Cardiac muscle cell (in vitro differentiated cells and primary cell): Measurements from ENCODE around the gene YARS2. TPM values are rescaled to one million over a fixed set of nuclear protein-coding genes. Genes with fewer than 3 reads are reported as not detected.

Experiments used
- DNase-seq, 2 donors: peaks; one replicate each; pipeline versions ENCODE4 v3.0.0 to v3.0.0-alpha.2; 2010 to 2017; ENCODE audit warnings: low read depth in 1 of 2, low spot score in 1 of 2
- H3K27ac ChIP-seq: fragments of 200-600 bp; sonication (generic); 2 replicates; pipeline ENCODE4 v1.5.1; 2016
- H3K27me3 ChIP-seq: fragments of 200-600 bp; sonication (generic); 2 replicates; pipeline ENCODE4 v1.6.0; 2016; ENCODE audit warnings: control low read depth
- H3K36me3 ChIP-seq: fragments of 200-600 bp; sonication (generic); 2 replicates; pipeline ENCODE4 v1.5.1; 2016; ENCODE audit warnings: control low read depth
- H3K4me1 ChIP-seq: fragments of 200-600 bp; sonication (generic); 2 replicates; pipeline ENCODE4 v1.8.1; 2017; ENCODE audit warnings: low read depth, mild to moderate bottlenecking, mixed run types
- H3K4me3 ChIP-seq: fragments of 200-600 bp; sonication (generic); 2 replicates; pipeline ENCODE4 v1.5.1; 2016; ENCODE audit warnings: mild to moderate bottlenecking
- H3K9me3 ChIP-seq: fragments of 200-600 bp; sonication (generic); 2 replicates; pipeline ENCODE4 v1.5.1; 2017; ENCODE audit warnings: low read depth, mild to moderate bottlenecking, control low read depth
- polyA plus RNA-seq: library from polyadenylated mRNA; unstranded; fragments of >200 nt; fragmentation: Nextera tagmentation; extraction: Ambion mirVana; gene quantifications from 2 replicates; pipeline ENCODE4 v1.2.1, GENCODE V29; 2016
- total RNA-seq: library from RNA; depleted of rRNA; stranded (reverse); fragments of >200 nt; gene quantifications from 2 replicates; pipeline ENCODE4 v1.2.3, GENCODE V29; 2016
- TF ChIP-seq, protein P1 (sequence below): IDR thresholded peaks from 2 replicates; pipeline ENCODE4 v1.5.1; 2012; ENCODE audit warnings: low read depth, mild to moderate bottlenecking, low read length

The YARS2 gene
- total and polyA plus RNA-seq, 2 experiments from 2014 or later, result 33.4 to 39.9 TPM

DNA sequence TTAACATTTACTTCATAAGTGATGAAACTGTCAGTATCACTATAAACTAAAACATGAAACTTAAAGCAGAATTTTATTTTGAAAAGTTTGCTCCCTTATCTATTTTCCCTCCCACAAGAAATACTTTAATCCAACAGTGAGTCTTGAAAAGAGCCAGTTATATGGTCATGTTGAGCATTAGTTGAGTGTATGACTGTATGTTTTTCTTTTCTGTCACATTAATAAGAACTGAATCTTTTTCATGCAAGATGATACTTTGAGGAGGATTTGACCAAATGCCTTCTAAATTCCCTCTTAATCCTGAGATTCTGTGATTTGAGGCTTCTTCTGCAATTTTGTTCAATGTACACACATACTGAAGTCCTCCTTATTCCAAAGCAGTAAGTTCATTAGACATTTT, 33.7 kb upstream of the YARS2 start:
- Histone ChIP-seq H3K36me3 (peaks cover 48% of the 10 kb centered on the region), H3K27ac (peak overlapping the region; percentile 69), H3K9me3 (no peaks in the 10 kb centered on the region), H3K27me3 (no peaks in the 10 kb centered on the region), H3K4me1 (no peaks in the 10 kb centered on the region), H3K4me3 (no peak overlapping the region)
- DNase-seq, result no peak
- TF ChIP-seq, protein P1, sequence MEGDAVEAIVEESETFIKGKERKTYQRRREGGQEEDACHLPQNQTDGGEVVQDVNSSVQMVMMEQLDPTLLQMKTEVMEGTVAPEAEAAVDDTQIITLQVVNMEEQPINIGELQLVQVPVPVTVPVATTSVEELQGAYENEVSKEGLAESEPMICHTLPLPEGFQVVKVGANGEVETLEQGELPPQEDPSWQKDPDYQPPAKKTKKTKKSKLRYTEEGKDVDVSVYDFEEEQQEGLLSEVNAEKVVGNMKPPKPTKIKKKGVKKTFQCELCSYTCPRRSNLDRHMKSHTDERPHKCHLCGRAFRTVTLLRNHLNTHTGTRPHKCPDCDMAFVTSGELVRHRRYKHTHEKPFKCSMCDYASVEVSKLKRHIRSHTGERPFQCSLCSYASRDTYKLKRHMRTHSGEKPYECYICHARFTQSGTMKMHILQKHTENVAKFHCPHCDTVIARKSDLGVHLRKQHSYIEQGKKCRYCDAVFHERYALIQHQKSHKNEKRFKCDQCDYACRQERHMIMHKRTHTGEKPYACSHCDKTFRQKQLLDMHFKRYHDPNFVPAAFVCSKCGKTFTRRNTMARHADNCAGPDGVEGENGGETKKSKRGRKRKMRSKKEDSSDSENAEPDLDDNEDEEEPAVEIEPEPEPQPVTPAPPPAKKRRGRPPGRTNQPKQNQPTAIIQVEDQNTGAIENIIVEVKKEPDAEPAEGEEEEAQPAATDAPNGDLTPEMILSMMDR, result no peak

DNA sequence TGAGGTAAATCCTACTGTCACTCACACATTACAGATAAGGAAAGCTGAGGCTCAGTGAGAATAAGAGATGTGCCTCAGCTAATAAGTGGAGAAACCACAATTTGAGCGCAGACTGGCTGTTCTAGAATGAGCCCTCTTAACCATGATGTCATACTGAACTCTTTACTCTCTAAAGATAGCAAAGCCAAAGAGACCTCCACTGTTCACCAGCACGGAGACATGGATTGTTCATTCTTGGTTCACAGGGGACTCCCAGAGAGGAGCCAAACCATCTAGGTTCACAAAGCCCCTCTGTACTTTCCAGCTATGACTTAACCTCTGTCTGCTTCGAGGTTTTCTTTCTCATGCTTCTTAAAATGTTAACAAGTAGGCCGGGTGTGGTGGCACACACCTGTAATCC, 32.7 kb upstream of the YARS2 start:
- peaks cover 40% of the 10 kb centered on the region for H3K36me3 ChIP-seq
- no peaks in the 10 kb centered on the region for H3K9me3 ChIP-seq
- TF ChIP-seq, protein P1, result no peak
- no peaks in the 10 kb centered on the region for H3K27me3 ChIP-seq
- no peaks in the 10 kb centered on the region for H3K4me1 ChIP-seq
- no peak for DNase-seq
- no peak overlapping the region for H3K4me3 ChIP-seq
- H3K27ac ChIP-seq, result peak overlapping the region; percentile 67

DNA sequence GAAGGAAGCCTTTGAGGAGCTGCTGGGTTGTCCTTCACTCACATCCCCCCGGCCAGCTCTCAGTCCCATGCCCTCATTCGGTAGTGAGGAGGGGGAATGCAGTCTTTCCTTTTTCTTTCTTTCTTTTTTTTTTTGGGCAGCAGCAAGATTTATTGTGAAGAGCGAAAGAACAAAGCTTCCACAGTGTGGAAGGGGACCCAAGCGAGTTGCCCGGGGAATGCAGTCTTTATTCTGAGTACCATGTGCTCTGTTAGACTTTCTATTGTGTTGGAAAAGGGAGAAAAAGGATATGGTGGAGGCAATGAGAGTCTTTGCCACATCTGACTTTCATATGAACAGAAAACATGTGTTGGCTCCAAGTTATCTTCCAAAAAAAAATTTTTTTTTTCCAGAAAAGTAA, 29.9 kb upstream of the YARS2 start:
- Histone ChIP-seq H3K4me1 (no peaks in the 10 kb centered on the region), H3K36me3 (peaks cover 13% of the 10 kb centered on the region), H3K4me3 (no peak overlapping the region), H3K27ac (peak overlapping the region; percentile 67), H3K27me3 (no peaks in the 10 kb centered on the region), H3K9me3 (no peaks in the 10 kb centered on the region)
- TF ChIP-seq, protein P1, result no peak
- DNase-seq, result no peak

DNA sequence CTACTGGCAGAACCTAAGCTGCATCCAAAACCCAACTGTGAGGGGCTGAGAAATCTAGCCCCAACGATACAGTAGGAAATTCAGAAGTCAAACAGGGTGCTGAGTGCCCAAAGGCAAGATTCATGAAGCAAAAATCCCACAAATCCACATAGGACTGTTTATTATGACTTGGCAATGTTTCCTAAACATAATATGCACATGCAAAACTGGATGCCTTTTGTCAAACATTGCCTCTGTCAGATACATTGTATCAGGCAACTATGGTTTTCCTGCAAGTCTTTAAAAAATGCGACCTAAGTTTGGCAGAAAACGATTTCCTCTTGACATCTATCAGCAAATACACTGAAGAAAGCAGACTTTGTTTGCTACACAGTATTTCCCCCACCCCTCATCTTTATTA, 27.3 kb upstream of the YARS2 start:
- TF ChIP-seq, protein P1, result no peak
- H3K27me3 ChIP-seq, result no peaks in the 10 kb centered on the region

DNA sequence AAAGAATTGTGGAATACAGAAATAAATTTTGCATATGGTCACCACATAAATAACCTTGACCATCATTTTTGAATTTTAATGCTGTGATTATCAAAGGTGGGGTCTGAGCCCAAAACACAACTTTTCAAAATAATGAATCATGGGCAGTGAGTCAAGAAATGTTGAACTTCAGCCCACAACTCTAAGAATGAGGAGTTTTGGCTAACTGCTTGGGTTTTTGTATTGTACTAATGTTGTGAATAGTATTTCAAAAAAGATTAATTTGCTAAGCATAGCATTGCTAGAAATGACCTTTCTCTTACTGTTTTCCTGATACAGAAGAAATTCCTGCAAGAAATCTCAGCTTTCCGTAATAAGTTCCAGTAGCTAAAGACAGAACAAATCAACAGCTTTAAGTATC, 24.4 kb upstream of the YARS2 start:
- H3K36me3 ChIP-seq, result no peaks in the 10 kb centered on the region
- DNase-seq, result peak in 1 of 2 donors; percentile 52
- no peaks in the 10 kb centered on the region for H3K4me1 ChIP-seq
- H3K4me3 ChIP-seq, result no peak overlapping the region
- no peaks in the 10 kb centered on the region for H3K9me3 ChIP-seq
- H3K27ac ChIP-seq, result no peak overlapping the region
- TF ChIP-seq, protein P1, result no peak
- no peaks in the 10 kb centered on the region for H3K27me3 ChIP-seq

More for the DNA sequence above, 27.3 kb upstream of the YARS2 start:
- DNase-seq, result no peak
- Histone ChIP-seq H3K27ac (no peak overlapping the region), H3K36me3 (no peaks in the 10 kb centered on the region), H3K9me3 (no peaks in the 10 kb centered on the region), H3K4me3 (no peak overlapping the region), H3K4me1 (no peaks in the 10 kb centered on the region)
